Calu3 (cell line): Measurements from ENCODE around the gene HGF. TPM values are rescaled to one million over a fixed set of nuclear protein-coding genes. Genes with fewer than 3 reads are reported as not detected.

ENCODE experiments used
- BruUV-seq: library from RNA; stranded (reverse); fragments of 400-500 nt; replicated peaks from 2 replicates; lab custom pipeline; 2021; lab: Mats Ljungman, UMichigan
- CTCF ChIA-PET: fragments of 300-600 bp; sonication (Branson Sonifier 250); formaldehyde crosslinking; loops from one replicate; lab custom pipeline; 2022; ENCODE audit warnings: antibody characterized with exemption; lab: Charles Lee
- DNase-seq: peaks from one replicate; pipeline ENCODE4 v3.0.0; 2022
- H3K27ac Mint-ChIP-seq: one replicate; pipeline ENCODE4 v1.8.0; 2022; ENCODE audit warnings: mixed read lengths; ENCODE audit not compliant: unreplicated experiment
- H3K27me3 Mint-ChIP-seq: one replicate; pipeline ENCODE4 v1.8.0; 2022; ENCODE audit warnings: mixed read lengths; ENCODE audit not compliant: unreplicated experiment
- H3K36me3 Mint-ChIP-seq: one replicate; pipeline ENCODE4 v1.8.0; 2022; ENCODE audit warnings: mild to moderate bottlenecking, moderate library complexity, mixed read lengths; ENCODE audit not compliant: insufficient read depth, unreplicated experiment
- H3K4me1 Mint-ChIP-seq: one replicate; pipeline ENCODE4 v1.8.0; 2022; ENCODE audit warnings: mild to moderate bottlenecking, low read depth, mixed read lengths; ENCODE audit not compliant: unreplicated experiment
- H3K4me3 Mint-ChIP-seq: one replicate; pipeline ENCODE4 v1.8.0; 2022; ENCODE audit warnings: mild to moderate bottlenecking, low read depth, moderate library complexity, mixed read lengths; ENCODE audit not compliant: unreplicated experiment
- H3K9me3 Mint-ChIP-seq: one replicate; pipeline ENCODE4 v1.8.0; 2022; ENCODE audit warnings: low read depth, mixed read lengths; ENCODE audit not compliant: unreplicated experiment
- CTCF ChIP-seq: fragments of 200-600 bp; IDR thresholded peaks from one replicate; pipeline ENCODE4 v1.8.0; 2022; ENCODE audit warnings: antibody characterized with exemption; ENCODE audit not compliant: unreplicated experiment
- intact Hi-C: fragments of 100-400 bp; cut with micrococcal nuclease; formaldehyde crosslinking; loops from one replicate; pipeline ENCODE4 v1.10.0; 2022; ENCODE audit not compliant: unreplicated experiment
- total RNA-seq: library from RNA; stranded (reverse); gene quantifications from 2 replicates; pipeline ENCODE4 v1.2.3, GENCODE V29; 2022

HGF gene
- total RNA-seq, 1 experiment from 2014 or later = not detected

- Mint-ChIP-seq H3K27me3 (no peaks in the 10 kb centered on the region), H3K4me1 (no peaks in the 10 kb centered on the region), H3K9me3 (no peaks in the 10 kb centered on the region), H3K4me3 (no peak overlapping the region), H3K27ac (no peak overlapping the region), H3K36me3 (no peaks in the 10 kb centered on the region)
- CTCF ChIA-PET = no interaction called here
- intact Hi-C loops = no loop called here
- no peak for DNase-seq
- TF ChIP-seq CTCF = no peak
- no TSS peak for BruUV-seq
Observed at GRCh38 chr7:81777697-81778096, 7.8 kb upstream of the HGF start.

GRCh38 chr7:81776948-81777630 lies 7.2 kb upstream of the HGF start:
- no peak overlapping the region for H3K4me3 Mint-ChIP-seq
- H3K4me1 Mint-ChIP-seq = no peaks in the 10 kb centered on the region
- CTCF ChIA-PET = no interaction called here
- H3K27me3 Mint-ChIP-seq = no peaks in the 10 kb centered on the region
- intact Hi-C loops = no loop called here
- H3K9me3 Mint-ChIP-seq = no peaks in the 10 kb centered on the region
- H3K36me3 Mint-ChIP-seq = no peaks in the 10 kb centered on the region
- DNase-seq = no peak
- H3K27ac Mint-ChIP-seq = no peak overlapping the region
- TF ChIP-seq CTCF = peak; percentile 15
- BruUV-seq = no TSS peak

- no peak for TF ChIP-seq CTCF
- DNase-seq = no peak
- intact Hi-C loops = no loop called here
- no peaks in the 10 kb centered on the region for H3K9me3 Mint-ChIP-seq
- CTCF ChIA-PET = interaction anchor here (0.5 kb wide), 1 partner anchor 1554 kb away, joined by 3 read pairs; no protein-coding TSS in a partner anchor
- H3K36me3 Mint-ChIP-seq = no peaks in the 10 kb centered on the region
- no peak overlapping the region for H3K27ac Mint-ChIP-seq
- no peaks in the 10 kb centered on the region for H3K4me1 Mint-ChIP-seq
- no TSS peak for BruUV-seq
- H3K27me3 Mint-ChIP-seq = no peaks in the 10 kb centered on the region
- no peak overlapping the region for H3K4me3 Mint-ChIP-seq
Observed at GRCh38 chr7:81776161-81776560, 6.3 kb upstream of the HGF start.

GRCh38 chr7:81775560-81775959 lies 5.7 kb upstream of the HGF start:
- CTCF ChIA-PET = no interaction called here
- intact Hi-C loops = no loop called here
- no peak for DNase-seq
- TF ChIP-seq CTCF = no peak
- Mint-ChIP-seq H3K27me3 (no peaks in the 10 kb centered on the region), H3K27ac (no peak overlapping the region), H3K9me3 (no peaks in the 10 kb centered on the region), H3K4me1 (no peaks in the 10 kb centered on the region), H3K36me3 (no peaks in the 10 kb centered on the region), H3K4me3 (no peak overlapping the region)
- BruUV-seq = no TSS peak
